Measurements from ENCODE around the gene DRD4.

The DRD4 gene

DNA sequence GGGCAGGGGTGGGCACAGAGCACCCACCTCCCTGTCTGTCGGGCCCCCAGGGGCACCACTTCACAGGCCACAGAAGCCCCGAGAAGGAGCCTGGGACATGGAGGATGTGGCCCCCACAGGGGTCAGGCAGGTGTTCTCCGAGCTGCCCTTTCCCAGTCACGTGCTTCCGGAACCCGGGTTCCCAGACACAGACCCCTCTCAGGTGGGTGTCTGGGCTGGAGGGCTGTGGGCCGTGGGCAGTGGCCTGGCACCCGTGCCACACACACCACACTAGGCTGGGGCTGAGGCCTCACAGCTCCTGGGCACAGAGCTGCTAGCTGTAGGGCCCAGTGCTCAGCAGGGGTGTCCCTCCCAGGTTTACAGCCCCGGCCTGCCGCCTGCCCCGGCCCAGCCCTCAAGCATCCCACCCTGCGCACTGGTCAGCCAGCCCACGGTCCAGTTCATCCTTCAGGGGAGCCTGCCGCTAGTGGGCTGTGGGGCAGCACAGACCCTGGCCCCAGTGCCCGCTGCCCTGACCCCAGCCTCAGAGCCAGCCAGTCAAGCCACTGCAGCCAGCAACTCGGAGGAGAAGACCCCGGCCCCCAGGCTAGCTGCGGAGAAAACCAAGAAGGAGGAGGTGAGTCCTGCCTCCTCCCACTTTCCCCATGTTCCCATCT lies 26.8 kb upstream of the DRD4 start:
- DNase-seq (ENCODE audit: low spot score) = no peak

- DNase-seq (ENCODE audit: low spot score) = no peak
Observed at GRCh38 chr11:611001-611996, 25.8 kb upstream of the DRD4 start.

DNA sequence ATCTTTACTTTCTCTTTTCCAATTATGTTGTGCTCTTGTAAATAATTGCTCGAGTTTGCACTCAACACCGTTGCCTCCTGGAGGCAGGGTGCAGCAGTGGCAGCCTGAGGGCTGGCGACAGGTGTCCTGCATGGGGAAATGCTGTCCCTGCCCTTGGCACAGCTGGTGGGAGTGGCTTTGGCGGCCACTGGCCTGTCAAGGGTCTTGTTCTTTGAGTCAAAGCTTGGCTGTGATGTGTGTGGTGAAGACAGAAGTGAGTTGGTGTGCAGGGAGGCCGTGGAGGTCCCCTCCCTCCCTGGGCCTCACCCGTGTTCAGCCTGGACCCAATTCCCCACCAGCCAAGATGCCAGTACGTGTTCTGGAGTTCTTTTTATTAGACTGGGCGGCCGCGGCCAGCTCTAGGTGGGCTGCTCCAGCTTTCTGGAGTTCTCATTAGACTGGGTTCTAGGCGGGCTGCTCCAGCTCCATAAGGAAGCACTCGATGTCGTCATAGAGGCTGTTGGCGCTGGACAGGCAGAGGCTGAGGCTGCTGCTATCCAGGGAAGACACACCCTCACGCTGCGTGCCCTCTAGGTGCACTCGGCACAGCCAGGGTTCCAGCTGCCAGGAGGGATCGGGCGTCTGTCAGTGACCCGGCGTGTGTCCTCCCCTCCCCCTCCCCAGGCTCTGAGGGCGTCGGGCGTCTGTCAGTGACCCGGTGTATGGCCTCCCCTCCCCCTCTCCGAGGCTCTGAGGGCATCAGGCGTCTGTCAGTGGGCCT lies 24.7 kb upstream of the DRD4 start:
- DNase-seq (ENCODE audit: low spot score) = no peak

DNA sequence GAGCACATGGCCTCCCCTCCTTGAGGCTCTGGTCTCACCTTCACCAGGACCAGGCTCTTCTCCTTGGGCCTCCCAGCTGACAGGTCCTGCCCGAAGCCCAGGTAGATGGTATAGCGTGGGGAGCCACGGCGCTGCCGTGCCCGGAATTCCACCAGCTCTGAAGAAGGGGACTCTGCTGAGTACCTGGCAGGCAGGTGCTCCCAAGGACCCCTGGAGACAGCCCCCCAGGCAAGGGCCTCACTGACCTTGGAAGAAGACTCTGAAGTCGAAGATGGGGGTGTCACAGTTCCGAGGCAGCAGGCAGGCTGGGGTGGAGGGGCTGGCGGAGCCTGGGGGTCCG lies 24.1 kb upstream of the DRD4 start:
- no peak for DNase-seq (ENCODE audit: low spot score)

DNA sequence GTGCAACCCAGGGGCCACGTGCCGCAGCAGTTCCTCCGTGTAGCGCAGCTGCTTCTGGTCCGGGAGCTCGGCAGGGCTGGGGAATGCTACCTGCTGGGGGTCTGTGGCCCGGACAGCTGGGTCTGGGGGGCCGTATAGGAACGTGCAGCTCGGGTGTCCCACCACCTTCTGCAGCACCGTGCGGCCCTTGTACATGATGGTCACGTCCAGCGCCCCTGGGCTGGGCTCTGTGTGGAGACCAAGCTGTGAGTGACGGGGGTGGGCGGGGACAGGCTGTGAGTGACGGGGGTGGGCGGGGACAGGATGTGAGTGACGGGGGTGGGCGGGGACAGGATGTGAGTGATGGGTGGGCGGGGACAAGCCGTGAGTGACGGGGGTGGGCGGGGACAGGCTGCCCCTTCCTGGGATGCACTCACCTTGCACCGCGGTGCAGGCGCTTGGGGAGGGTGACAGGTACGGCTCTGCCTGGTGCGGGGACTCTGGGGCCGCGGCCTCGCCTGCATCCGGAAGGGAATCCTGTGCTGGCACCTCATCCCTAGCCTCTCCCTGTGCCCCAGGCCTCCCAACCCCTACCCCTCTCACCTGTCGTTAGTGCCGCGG lies 23.6 kb upstream of the DRD4 start:
- peak; percentile 80 for DNase-seq (ENCODE audit: low spot score)

DNA sequence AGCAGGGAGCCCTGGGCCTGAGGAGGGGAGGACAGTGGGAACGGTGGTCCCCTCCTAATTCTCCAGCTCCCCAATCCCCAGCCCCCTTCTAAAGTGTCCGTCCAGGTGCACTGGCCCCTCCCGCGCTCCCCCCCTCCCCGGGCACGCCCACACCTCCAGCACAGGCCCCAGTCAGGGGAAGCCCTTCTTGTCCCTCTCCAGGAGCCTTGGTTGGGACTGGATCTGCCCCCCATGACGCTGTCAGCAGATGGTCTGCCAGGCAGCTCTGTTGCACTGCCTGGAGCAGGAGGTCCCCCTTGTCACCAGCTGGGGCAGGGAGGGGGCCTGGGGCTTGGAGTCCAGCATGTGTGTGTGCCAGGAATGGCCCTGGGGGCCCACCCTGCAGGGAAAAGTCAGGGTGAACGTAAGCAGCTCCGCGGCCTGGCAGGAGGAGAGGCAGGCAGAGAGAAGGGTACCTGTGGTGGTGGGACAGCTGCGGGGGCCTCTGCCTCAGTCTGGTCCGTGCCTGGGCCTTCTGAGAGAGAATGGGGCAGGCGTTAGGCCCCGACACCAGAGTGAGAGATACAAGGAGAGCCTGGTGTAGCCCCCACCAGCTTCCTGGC lies 22.9 kb upstream of the DRD4 start:
- no peak for DNase-seq (ENCODE audit: low spot score)

GRCh38 chr11:614623-615503 lies 22.2 kb upstream of the DRD4 start:
- no peak for DNase-seq (ENCODE audit: low spot score)

DNA sequence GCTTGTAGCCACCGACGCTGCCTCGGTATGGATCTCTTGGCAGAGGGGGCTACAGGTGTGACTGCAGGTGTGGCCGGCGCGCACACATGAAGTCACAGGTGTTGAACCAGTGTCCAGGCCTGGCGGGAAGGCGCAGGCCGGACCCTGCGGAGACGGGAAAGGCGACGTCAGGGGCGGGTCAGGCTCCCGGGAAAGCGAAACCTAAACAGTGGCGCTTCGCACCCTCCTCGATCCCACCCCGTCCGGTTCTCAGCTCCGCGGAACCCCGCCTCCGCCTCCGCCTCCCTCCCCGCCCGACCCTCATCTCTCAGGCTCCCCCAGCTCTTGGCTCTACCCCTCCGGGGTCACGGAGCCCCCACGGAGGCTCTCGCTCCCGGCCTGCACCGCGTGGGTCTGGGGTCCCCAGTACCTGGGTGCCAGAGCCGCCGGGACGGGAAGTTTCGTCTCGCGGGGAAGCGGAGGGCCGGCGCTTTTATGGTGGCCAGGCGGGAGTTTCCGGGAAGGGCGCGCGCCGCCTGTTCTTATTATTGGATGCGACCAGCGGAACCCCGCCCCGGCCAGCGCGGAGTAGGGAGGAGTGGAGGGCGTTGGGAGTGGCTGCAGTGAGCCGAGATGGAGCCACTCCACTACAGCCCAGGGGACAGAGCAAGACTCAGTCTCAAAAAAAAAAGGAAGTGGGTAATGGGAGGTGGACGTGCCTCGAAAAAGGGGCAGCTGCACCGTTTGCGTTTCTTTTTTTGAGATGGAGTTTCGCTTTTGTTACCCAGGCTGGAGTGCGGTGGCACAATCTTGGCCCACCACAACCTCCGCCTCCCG lies 21.4 kb upstream of the DRD4 start, which contains the start of gene IRF7:
Gene IRF7, minus strand, starts transcription at position 447 of the 816 bp plus-strand sequence. CDS start 586 bp downstream, outside the sequence.
- DNase-seq (ENCODE audit: low spot score) = peak; percentile 89

- DNase-seq (ENCODE audit: low spot score) = no peak
Observed at GRCh38 chr11:616320-617198, 20.5 kb upstream of the DRD4 start.

GRCh38 chr11:617199-617911 lies 19.7 kb upstream of the DRD4 start:
- no peak for DNase-seq (ENCODE audit: low spot score)

- DNase-seq (ENCODE audit: low spot score) = no peak
Observed at GRCh38 chr11:617912-618682, 19.0 kb upstream of the DRD4 start.

GRCh38 chr11:618856-619627 lies 18.0 kb upstream of the DRD4 start:
- DNase-seq (ENCODE audit: low spot score) = no peak

DNA sequence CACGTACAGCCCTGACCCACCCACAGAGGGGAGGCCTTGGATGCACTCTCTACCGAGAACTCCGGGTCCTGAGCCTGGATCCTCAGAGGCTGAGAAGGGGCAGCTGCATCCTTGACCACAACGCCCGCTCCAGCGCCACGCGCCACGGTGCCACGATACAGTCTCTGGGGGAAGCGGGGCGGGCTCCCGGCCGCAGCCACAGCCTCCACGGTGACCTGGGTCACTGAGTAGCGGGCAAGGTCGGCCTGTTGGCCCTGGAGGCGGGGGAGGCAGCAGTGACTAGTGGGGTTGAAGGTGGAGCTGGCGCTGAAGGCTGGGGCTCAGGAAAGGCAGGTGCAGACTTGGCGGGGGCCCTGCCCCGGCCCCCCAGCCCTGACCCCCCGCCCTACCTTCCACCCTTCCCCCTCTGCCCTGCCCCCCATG lies 17.4 kb upstream of the DRD4 start:
- DNase-seq (ENCODE audit: low spot score) = no peak

DNA sequence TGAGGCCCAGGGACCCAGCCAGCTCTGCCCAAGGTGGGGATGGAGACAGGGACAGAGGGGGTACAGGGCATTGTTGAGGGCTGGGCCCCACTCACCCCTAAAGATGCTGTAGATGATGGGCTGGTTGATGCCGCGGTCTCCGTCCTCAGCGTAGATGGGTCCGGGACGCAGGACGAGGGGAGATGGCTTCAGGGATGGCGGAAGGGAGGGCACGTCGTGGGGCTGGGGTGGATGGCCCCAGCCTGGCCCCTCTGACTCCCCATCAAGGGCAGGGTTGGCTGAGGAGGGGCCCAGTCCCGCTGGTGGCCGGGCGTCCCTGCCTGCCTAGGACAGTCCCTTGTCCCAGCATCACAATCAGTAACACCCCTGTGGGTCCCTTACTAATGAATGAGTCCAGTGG lies 16.9 kb upstream of the DRD4 start:
- no peak for DNase-seq (ENCODE audit: low spot score)

DNA sequence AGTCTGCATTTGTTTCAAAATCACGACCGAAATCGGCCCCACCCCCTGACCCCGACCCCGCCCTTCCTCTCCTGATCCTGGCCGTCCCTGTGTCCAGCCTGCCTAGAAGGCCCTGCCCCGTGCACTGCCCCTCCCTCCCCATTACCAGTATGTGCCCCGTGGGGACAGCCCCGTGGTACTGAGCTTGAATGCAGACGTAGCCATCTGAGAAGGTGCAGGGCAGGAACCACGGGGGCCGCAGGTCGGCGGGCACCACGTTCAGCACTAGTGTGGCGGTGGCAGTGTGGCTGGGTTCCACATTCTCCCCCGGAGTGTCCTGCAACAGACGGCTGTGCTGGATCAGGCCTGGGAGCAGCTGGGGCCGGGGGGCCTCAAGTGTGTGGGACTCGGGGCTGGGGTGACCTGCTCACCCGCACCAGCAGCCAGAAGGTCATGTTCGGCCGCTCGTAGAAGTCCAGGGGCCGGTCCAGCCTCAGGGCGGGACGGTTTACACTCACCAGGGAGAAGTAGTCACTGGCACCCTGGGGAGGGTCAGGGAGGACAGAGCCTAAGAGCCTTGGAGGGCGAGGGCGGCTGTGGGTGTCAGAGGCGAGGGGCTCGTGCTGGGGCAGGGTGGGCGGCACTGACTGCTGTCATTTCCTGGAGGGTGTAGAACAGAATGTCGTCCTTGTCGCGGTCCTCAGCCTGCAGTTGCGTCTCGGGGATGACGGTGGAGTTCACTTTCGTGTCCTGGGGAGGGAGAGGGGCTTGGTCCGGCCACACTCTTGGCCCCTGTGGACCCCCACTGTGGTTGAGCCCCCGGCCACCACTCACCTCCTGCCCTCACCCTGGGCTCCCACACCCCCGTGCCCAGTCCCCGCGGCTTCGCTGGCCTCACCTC lies 15.9 kb upstream of the DRD4 start:
- no peak for DNase-seq (ENCODE audit: low spot score)

DNA sequence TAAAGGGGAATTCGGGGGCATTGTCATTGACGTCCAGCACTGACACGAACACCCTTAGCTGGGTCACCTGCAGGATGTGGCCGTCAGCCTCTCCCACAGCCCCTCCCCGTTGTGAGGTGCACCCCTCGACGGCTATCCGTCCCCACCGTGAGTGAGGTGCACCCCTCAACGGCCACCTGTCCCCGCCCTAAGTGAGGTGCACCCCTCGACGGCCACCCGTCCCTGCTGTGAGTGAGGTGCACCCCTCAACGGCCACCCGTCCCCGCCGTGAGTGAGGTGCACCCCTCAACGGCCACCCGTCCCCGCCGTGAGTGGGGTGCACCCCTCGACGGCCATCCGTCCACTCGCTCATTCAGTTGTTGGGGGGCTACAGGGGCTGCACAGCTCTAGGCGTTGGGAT lies 15.2 kb upstream of the DRD4 start:
- no peak for DNase-seq (ENCODE audit: low spot score)

Measured in activated CD4-positive, alpha-beta T cell treated with anti-CD3 and anti-CD28 coated beads, Interleukin-2, Interleukin-4, amounts not matched to agents 100 ng/mL and 50 ng/mL, durations not matched to agents 16 hours and 8 hours (primary cell).